ENCODE data around the gene RSPH6A. TPM values are rescaled to one million over a fixed set of nuclear protein-coding genes. Genes with fewer than 3 reads are reported as not detected.

Gene RSPH6A
- 0.18 TPM in 1 of 2 replicates, not detected in the other for total RNA-seq (ENCODE audit: low replicate concordance)

- no peak for TF ChIP-seq CTCF (IDR thresholded peaks at IDR 0.05; ENCODE audit: insufficient read depth, low read length)
- no peak for DNase-seq (ENCODE audit: low read depth)
- no peak within 1 kb of the TSS for H3K4me3 ChIP-seq (ENCODE audit: low read depth, low read length)
Observed at GRCh38 chr19:45814851-45815480, at the start of gene RSPH6A. Gene RSPH6A, minus strand, starts transcription at chr19:45815308. Its CDS starts 132 bp downstream, at chr19:45815176.

- no peak for TF ChIP-seq CTCF (IDR thresholded peaks at IDR 0.05; ENCODE audit: insufficient read depth, low read length)
- DNase-seq (ENCODE audit: low read depth), result no peak
- H3K4me3 ChIP-seq (ENCODE audit: low read depth, low read length), result no peak overlapping the region
Observed at GRCh38 chr19:45864629-45865082, 49.5 kb upstream of the RSPH6A start.

GRCh38 chr19:45863840-45864628 lies 48.9 kb upstream of the RSPH6A start, which contains the start of gene FOXA3:
Gene FOXA3, plus strand, starts transcription at chr19:45864326. Its CDS starts 131 bp downstream, at chr19:45864457.
- peak; percentile 31 for TF ChIP-seq CTCF (IDR thresholded peaks at IDR 0.05; ENCODE audit: insufficient read depth, low read length)
- no peak for DNase-seq (ENCODE audit: low read depth)
- peak within 1 kb of the TSS; percentile 57 for H3K4me3 ChIP-seq (ENCODE audit: low read depth, low read length)

GRCh38 chr19:45863335-45863839 lies 48.3 kb upstream of the RSPH6A start:
- no peak for TF ChIP-seq CTCF (IDR thresholded peaks at IDR 0.05; ENCODE audit: insufficient read depth, low read length)
- peak overlapping the region; percentile 57 for H3K4me3 ChIP-seq (ENCODE audit: low read depth, low read length)
- DNase-seq (ENCODE audit: low read depth), result no peak

- no peak for TF ChIP-seq CTCF (IDR thresholded peaks at IDR 0.05; ENCODE audit: insufficient read depth, low read length)
- peak within 1 kb of the TSS; percentile 96 for H3K4me3 ChIP-seq (ENCODE audit: low read depth, low read length)
- peak; percentile 98 for DNase-seq (ENCODE audit: low read depth)
Observed at GRCh38 chr19:45862564-45863334, 47.6 kb upstream of the RSPH6A start, which contains the start of gene SYMPK. Gene SYMPK, minus strand, starts transcription at chr19:45863147. Its CDS starts 8,652 bp downstream, at chr19:45854495.

GRCh38 chr19:45862271-45862563 lies 47.1 kb upstream of the RSPH6A start:
- TF ChIP-seq CTCF (IDR thresholded peaks at IDR 0.05; ENCODE audit: insufficient read depth, low read length), result no peak
- peak overlapping the region; percentile 96 for H3K4me3 ChIP-seq (ENCODE audit: low read depth, low read length)
- no peak for DNase-seq (ENCODE audit: low read depth)

Measured in fibroblast of the aortic adventitia (primary cell).